ENCODE measurements around the gene CLK1.

- TF ChIP-seq CTCF (IDR thresholded peaks at IDR 0.05) (no peak), POLR2A (IDR thresholded peaks at IDR 0.05) (no peak)
Measured at GRCh38 chr2:200809506-200810251, 54.8 kb downstream of the CLK1 start.
